HG03045 (cell line): ENCODE data around the gene NELFCD.
A peak's percentile ranks its signal among the peaks of the same experiment; 100 is the strongest.
"Not testable (repeated sequence)": the region's sequence is repeated elsewhere in the genome, so short reads cannot be mapped to it uniquely, and the experiment has no call there.

Experiments used
- ATAC-seq: cut with Tn5 transposase; IDR thresholded peaks from one replicate; pipeline ENCODE4 v1.9.1; 2021; ENCODE audit warnings: mild to moderate bottlenecking, moderate library complexity; ENCODE audit not compliant: unreplicated experiment

The NELFCD gene

DNA sequence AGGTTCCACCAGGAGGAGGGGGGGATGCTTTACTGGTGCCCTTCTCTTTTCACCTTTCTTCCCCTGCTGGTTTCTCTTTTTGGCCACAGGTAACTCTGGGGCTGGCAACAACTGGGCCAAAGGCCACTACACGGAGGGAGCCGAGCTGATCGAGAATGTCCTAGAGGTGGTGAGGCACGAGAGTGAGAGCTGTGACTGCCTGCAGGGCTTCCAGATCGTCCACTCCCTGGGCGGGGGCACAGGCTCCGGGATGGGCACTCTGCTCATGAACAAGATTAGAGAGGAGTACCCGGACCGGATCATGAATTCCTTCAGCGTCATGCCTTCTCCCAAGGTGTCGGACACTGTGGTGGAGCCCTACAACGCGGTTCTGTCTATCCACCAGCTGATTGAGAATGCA lies 42.6 kb downstream of the NELFCD start:
- no peak for ATAC-seq

DNA sequence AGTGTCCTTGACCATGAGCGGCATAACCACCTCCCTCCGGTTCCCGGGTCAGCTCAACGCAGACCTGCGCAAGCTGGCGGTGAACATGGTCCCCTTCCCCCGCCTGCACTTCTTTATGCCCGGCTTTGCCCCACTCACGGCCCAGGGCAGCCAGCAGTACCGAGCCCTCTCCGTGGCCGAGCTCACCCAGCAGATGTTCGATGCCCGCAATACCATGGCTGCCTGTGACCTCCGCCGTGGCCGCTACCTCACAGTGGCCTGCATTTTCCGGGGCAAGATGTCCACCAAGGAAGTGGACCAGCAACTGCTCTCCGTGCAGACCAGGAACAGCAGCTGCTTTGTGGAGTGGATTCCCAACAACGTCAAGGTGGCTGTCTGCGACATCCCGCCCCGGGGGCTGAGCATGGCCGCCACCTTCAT lies 43.1 kb downstream of the NELFCD start:
- ATAC-seq = no peak

DNA sequence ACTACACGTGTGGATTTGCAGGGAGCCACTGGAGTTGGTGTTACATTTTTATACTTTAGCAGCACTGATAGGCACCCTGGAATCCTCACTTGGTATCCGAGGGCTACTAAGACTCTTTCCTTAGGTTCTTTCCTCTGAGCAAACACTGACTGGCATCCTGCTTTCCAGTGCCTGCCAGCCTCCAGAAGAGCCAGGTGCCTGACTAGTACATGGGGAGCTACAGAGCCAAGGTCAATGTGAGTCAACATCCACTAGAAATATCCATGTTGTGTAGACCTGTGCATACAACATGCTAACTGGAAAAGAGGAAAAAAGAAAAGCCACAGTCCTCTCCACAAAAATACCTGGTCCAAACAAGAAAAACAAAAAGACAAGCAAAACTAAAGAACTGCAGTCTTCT lies 44.0 kb downstream of the NELFCD start:
- no peak for ATAC-seq

DNA sequence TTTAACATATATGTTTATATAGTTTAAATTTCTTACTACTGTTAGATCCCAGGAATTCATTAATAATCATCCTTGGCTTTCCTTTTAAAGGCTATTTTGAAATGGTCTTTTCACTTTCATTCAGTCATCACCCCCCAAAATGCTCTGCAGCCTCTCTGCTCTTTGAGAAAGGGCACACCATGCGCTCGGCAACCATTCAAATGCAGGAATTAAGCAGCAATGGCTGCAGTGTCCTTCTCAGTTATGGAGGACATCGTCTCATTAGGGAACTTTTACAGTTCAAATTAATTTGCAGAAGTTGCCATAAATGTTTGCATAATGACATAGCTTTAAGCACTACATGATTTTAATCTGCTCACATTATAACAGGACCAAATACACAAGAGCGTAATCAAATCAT lies 44.5 kb downstream of the NELFCD start:
- ATAC-seq = no peak

DNA sequence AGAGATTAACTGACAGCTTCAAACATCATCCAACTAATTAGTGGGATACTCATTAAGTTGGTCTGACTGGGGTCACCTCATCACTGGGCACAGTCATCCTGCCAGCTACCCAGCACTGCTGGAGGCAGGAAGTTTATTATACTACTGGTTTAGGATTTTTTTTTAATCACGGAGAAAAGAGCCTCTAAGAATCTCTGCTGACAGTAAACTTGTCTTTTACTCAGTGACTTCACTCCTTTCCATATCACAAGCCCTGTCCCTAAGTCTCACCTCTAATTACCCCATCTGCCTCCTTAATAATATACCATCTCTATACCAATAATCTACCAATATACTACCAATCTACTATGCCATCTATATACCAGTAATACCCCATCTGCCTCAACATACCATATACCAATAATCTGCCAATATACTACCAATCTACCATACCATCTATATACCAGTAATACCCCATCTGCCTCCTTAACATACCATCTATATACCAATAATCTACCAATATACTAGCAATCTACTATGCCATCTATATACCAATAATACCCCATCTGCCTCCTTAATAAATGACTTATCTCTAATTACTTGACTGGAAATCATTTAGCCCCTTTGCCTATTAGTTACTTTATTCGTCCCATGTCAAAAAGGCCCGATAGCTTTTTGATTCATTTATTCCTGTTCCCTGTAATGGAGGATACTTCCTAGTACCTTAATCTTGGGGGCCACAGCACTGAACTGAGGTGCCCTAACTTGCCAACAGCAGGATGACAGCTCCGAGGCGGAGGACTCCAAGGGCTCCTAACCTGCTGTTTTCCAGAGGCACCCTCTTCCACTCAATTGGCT lies 46.1 kb downstream of the NELFCD start:
- ATAC-seq = no peak

DNA sequence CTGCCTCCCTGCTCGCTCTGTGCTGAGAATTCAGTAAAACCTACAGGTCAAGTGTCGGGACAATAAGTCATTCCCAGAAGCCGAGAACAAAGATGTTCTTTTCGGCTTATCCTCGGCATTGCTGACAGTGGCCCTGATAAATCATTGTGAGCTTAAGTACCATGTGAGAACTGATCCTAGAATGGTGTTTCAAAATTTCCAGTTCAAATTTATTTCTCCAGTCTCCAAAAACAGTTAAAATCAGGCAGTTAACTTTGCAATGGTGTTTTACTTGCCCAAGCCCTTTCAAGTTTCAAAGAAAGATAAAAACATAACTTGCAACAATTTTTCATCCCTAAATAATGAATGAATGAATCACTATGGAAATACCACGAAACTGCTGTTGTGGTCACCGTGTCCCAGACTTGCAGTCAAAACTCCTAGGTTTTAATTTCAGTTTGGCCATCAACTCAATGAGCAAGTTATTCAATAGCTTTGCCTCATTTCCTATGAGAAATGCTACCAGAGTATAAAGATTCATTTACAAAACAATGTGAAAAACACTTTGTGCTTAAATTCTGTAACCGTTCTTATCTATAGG lies 46.8 kb downstream of the NELFCD start:
- ATAC-seq = no peak

DNA sequence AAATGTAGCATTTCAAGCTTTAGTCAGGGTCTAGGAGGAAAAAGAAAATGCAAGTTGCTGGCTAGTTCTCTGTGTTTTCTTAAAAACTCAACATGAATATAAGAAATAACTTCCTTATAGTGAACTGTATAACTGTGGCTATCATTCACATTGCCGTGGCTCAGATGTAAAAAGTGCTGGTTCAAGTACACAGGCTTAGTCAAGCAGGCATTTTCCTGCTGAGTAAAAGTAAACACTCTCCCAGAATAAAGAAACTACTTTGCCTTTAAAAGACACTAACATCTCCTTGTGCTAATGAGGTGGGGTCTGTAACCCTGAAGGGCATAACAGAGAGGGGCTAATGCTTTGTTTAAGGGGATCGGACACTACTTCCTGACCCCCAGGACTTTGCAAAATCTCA lies 47.8 kb downstream of the NELFCD start:
- no peak for ATAC-seq

DNA sequence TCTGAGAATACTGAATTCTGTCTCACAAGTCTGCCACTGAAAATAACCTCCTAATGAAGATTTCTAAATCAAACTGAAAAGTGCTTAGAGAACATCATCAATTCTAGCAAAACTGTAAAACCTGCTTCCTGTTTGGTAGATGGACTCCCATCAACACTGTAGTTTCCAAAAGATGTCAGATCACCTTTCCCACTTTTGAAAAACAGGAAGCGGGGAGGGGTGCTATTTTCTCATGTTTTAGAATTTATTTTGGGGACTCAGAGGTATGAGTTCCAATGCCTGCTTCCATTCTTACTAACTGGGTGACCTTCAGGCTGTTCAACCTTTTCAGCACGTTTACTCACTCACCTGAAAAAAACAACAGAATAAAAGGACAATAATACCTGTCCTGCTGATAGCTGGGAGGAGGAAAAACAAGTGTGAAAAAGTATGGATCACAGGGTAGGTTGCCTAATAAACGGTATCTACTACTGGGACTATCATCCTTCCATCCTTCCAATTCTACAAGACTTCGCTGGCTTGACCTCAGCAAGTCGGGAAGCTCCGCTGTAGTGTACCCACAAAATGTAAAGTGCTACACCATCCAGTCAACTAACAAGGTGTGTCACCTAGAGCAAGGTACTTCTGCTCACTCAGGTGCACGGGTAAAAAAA lies 50.0 kb downstream of the NELFCD start:
- ATAC-seq = no peak

DNA sequence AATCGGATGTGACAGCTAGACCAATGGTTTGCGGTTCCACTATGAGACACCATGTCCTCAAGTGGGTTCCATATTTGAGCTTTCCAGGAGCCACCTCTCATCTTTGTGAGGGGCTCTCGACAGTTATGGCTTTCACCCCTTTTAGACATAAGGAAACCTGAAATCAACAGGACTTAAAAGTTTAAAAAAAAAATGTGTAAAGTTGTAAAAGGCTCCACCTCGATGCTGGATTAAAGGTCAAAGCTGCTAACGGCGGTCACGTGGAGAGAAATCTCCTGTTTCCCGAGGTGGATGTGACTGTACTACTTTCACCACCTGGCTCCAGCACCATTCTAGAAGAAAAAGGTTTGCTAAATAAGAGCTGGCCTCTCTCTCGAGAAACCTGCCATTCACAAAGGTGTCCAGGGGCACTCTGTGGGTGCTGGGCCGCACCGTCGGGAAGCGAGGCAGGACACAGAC lies 50.5 kb downstream of the NELFCD start:
- ATAC-seq = no peak

DNA sequence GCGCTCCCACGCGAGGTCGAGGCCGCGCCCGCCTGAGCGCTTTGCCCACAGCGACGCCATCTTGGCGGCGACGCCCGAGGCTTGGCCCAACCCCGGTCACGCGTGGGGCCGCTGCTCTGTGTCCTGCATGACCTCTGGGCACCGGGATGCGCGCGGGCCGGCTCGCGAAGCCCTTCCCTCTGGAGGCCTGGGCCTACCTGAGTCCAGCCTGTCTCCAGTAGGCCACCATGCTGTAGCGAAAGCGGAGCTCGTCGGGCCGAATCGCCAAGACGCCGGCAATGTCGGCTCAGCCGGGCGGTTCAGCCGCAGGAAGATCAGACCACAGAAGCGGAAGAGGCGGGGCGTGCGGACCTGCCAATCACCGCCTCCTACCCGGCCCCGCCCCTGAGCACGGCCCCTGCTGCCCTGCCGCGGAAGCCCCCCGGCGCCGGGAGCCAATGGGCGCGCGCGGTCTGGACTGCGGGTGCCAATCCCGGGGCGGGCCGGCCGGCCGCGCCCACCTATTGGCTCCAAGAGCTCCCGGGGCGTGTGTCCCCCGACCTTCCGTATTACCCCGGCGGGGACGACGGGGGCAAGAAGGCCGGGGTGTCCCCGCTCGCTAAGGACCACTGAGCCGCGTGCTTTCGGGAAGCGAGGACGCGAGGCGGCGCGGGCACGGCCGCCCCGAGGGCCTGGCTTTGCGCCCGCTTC lies 51.1 kb downstream of the NELFCD start, which contains the start of gene ATP5F1E:
Gene ATP5F1E (minus strand): TSS at position 313 of the 690 bp plus-strand sequence. CDS start 84 bp downstream, at position 229.
- peak; percentile 92 for ATAC-seq

DNA sequence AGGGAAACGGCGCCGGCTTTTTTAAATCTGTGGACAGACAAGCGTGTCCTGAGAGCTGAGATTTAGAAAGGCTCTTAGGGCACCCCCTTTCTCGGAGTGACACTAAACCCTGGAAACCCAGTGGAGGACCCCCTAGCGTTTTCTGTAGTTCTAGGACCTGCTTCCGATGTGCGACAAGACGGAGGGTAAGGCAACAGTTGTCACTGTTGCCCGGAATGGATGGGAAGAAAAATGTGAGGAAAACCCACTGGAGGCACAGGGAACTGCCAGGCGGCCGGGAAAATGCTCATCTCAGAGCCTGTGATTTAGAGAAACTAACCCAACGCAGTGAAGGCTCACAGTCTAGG lies 51.6 kb downstream of the NELFCD start:
- no peak for ATAC-seq

DNA sequence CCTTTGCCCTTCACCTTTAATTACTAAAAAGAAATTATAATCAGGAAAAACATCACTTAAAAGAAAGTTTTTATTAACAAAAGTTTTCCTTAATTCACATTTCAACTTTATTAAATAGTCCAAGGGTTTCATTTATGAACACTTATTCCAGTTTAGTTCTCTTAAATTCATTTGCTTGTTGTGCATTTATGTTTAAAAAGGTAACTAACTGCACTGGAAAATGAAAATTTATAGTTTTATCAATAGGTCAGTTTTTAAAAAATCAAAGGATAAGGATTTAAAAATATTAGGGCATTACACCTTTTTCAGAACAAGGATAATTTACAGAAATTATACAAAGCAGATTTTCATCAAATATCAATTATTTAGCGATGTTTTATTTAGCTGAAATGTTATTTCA lies 52.0 kb downstream of the NELFCD start:
- ATAC-seq = no peak

DNA sequence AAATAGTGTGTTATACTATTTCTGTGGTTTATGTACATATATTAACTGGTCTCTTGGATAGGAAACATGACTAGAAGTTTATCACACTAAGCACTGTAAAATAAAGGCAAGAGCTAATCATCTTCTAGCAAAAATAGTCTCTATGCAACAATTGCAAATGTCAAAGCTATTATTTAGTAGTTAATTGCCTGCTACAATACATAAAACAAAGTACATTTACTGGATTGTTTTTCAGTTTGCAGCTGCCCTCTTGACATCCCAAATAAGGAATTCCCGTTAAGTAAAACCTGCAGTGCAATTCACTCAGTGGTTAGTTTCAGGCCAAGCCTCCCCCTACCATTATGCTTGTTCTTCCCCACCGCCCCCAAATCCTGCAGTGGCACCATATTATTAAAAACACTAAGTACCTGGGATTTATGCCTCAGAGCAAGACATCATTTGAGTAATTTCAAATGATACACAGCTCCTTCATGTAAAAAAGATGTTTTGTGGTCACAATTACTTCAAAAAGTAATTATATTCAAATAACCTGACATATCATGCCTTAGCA lies 52.6 kb downstream of the NELFCD start:
- ATAC-seq = no peak

DNA sequence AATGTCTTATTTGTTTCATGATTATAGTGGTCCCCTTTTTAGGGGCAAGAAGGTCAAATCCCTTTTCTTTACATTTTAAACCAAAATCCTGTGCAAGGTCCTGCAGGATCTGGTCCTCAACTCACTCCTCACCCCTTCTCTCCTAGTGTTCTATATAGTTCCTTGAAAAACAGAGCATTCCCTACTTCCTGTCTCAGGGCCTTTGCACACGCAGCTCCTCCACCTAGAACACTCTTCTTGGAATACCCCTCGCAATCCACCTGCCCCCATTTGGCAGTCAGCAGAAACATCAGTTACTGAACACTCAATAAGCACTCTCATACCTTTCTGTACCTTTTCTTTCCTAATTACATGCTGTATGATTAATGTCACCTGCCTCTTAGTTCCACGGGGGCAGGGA lies 54.3 kb downstream of the NELFCD start:
- ATAC-seq = no peak

DNA sequence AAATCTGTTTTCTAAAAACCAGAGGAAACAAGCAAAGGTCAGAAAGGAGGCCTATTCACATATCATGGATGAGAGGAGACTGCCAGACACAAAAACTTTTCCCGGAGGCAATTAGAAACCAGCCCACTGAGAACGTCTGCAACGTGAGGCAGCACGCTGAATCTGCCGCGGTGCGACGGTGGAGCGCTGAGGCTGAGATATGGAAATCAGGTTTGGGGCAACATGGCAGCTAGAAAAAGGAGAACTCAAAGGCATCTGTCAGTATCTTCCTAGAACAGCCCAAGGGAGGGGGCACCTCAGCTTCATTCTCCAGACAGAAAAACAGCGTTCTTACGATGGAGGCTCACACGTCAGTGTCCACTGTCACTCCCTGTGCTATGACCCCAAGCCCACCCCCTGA lies 56.3 kb downstream of the NELFCD start:
- no peak for ATAC-seq

DNA sequence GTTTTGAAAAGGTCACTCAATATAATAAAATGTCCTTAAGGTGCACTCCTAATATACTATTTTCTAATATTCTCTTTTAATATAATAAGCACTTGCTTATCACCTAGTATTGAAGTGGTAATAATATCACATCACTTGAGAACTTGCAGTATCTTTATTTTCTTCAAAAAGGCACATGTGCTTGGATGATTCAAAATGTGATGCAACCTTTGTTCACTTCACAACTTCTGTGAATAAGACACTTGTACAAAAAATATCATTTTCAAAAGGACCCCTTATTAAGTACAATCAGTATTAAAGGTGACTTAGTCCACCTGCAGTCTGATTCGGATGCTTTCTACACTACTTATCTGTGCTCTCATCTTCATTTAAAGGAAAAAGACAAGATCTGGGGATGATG lies 58.2 kb downstream of the NELFCD start:
- no peak for ATAC-seq

DNA sequence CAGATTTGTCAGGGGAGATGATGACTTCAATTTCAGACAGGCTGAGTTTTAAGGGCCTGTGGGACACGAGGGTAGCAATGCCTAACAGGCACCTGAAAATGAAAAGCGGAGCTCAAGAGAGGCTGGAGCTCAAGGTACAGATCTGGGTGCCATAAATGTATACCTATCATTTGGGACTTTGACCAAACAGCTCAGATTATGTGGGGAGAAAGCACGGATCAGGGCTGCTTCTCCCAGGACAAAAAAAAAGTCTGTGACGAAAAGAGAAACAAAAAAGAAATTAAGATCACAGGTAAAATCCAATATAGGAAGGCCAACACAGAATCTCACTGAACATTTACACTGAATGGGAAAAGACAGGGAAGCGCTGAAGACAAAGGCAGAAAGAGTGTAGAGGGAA lies 59.6 kb downstream of the NELFCD start:
- no peak for ATAC-seq

DNA sequence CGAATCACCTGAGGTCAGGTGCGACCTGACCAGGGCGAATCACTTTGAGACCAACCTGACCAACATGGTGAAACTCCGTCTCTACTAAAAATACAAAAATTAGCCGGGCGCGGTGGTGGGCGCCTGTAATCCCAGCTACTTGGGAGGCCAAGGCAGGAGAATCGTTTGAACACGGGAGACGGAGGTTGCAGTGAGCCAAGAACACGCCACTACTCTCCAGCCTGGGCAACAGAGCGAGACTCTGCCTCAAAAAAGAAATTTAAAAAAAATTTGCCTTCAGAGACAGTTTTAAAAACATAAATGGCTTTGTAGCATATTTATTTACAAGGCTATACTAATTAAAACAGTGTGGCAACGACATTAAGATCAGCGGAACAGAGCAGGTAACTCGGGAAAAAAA lies 60.4 kb downstream of the NELFCD start:
- not testable (repeated sequence) for ATAC-seq

DNA sequence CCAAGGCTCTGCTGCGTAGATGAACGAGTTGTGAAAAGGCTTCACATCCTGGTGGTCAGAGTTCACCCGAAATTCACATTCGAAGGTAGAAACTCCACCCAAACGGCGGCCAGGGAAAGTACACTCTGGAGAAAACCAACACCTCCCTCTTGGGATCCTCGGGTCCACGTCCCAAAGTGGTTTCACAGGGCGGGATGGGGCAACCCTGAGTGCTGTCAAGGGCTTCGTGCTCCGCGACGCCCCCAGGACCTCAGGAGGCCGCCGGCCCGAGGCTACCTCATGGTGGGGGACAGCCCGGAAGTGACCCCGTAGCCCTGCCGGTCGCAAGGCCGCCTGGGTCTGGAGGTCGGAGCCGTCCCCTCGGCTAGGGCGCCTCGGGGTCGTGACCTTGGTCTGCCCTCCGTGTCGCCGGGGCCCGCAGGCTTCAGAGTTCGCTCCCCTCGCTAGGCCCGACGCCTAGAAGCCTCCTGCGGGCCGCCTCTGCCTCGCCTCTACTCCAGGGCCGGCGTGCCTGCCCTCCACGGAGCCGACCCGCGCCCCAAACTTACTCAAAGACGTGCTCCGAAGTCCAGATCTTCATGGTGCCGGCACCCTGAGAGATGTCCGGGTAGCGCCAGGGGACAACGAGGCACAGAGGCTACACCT lies 61.2 kb downstream of the NELFCD start, which contains the start of gene PRELID3B:
Gene PRELID3B (minus strand): TSS at position 636 of the 645 bp plus-strand sequence. CDS start 56 bp downstream, at position 580.
- ATAC-seq = peak; percentile 31
